ENCODE results near the gene AMBP.

AMBP gene

GRCh38 chr9:114065304-114065703 is 12.8 kb downstream of the AMBP start:
- Histone ChIP-seq H4K20me1 (ENCODE audit: control insufficient read depth, insufficient read depth, low read depth, low read length) (no peaks in the 10 kb centered on the region), H3K27me3 (ENCODE audit: control insufficient read depth, low read length) (peaks cover 4% of the 10 kb centered on the region; the same call in 1 of the 2 replicates), H3K4me1 (ENCODE audit: control insufficient read depth, low read length) (no peaks in the 10 kb centered on the region), H3F3A (ENCODE audit: control insufficient read depth, insufficient read depth) (no peaks in the 10 kb centered on the region), H3K36me3 (ENCODE audit: control insufficient read depth, low read length) (no peaks in the 10 kb centered on the region), H3K9me2 (replicated peaks; ENCODE audit: control insufficient read depth, low read length) (no peaks in the 10 kb centered on the region), H3K4me2 (ENCODE audit: low read length) (no peak overlapping the region), H3K27ac (ENCODE audit: low read depth, low read length) (no peak overlapping the region), H3K9me3 (ENCODE audit: control insufficient read depth, insufficient read depth, low read length) (no peaks in the 10 kb centered on the region), H3K4me3 (ENCODE audit: low read length) (no peak overlapping the region), H3K79me2 (ENCODE audit: control insufficient read depth, low read length) (no peaks in the 10 kb centered on the region)
- TF ChIP-seq CTCF (IDR thresholded peaks at IDR 0.05; ENCODE audit: low read depth, low read length, poor library complexity, severe bottlenecking): no peak
- TF ChIP-seq EZH2phosphoT487 (IDR thresholded peaks at IDR 0.05; ENCODE audit: borderline replicate concordance, low read length): no peak

GRCh38 chr9:114061830-114062474 is 16.1 kb downstream of the AMBP start:
- Histone ChIP-seq H3K9me2 (replicated peaks; ENCODE audit: control insufficient read depth, low read length) (no peaks in the 10 kb centered on the region), H4K20me1 (ENCODE audit: control insufficient read depth, insufficient read depth, low read depth, low read length) (no peaks in the 10 kb centered on the region), H3K4me1 (ENCODE audit: control insufficient read depth, low read length) (no peaks in the 10 kb centered on the region), H3K4me3 (ENCODE audit: low read length) (no peak overlapping the region), H3F3A (ENCODE audit: control insufficient read depth, insufficient read depth) (no peaks in the 10 kb centered on the region), H3K79me2 (ENCODE audit: control insufficient read depth, low read length) (no peaks in the 10 kb centered on the region), H3K9me3 (ENCODE audit: control insufficient read depth, insufficient read depth, low read length) (no peaks in the 10 kb centered on the region), H3K4me2 (ENCODE audit: low read length) (no peak overlapping the region), H3K27me3 (ENCODE audit: control insufficient read depth, low read length) (peaks cover 4% of the 10 kb centered on the region; the same call in 1 of the 2 replicates), H3K36me3 (ENCODE audit: control insufficient read depth, low read length) (no peaks in the 10 kb centered on the region), H3K27ac (ENCODE audit: low read depth, low read length) (no peak overlapping the region)
- TF ChIP-seq CTCF (IDR thresholded peaks at IDR 0.05; ENCODE audit: low read depth, low read length, poor library complexity, severe bottlenecking) (no peak), EZH2phosphoT487 (IDR thresholded peaks at IDR 0.05; ENCODE audit: borderline replicate concordance, low read length) (no peak)

DNA sequence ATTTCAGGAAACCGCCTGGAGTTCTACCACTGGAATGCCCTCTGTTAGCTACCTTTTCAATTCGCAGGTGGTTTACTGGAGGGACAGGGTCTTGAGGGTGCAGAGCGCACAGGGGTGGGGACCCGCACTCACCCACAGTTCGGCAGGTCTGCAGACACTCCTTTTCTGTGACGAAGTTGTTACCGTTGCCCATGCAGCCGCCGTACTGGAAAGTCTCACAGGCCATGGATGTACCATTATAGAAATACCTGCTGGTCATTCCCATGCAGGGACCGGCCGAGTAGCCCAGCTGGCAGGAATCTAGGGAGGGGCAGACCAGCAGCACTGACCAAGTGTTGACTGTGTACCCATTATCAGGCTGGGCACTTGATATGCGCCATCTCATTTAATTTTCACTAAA is 16.8 kb downstream of the AMBP start:
- no peaks in the 10 kb centered on the region for H3K9me2 ChIP-seq (replicated peaks; ENCODE audit: control insufficient read depth, low read length)
- TF ChIP-seq CTCF (IDR thresholded peaks at IDR 0.05; ENCODE audit: low read depth, low read length, poor library complexity, severe bottlenecking): no peak
- no peak for TF ChIP-seq EZH2phosphoT487 (IDR thresholded peaks at IDR 0.05; ENCODE audit: borderline replicate concordance, low read length)
- no peak overlapping the region for H3K27ac ChIP-seq (ENCODE audit: low read depth, low read length)
- H3K79me2 ChIP-seq (ENCODE audit: control insufficient read depth, low read length): no peaks in the 10 kb centered on the region
- no peaks in the 10 kb centered on the region for H4K20me1 ChIP-seq (ENCODE audit: control insufficient read depth, insufficient read depth, low read depth, low read length)
- H3K9me3 ChIP-seq (ENCODE audit: control insufficient read depth, insufficient read depth, low read length): no peaks in the 10 kb centered on the region
- H3K4me1 ChIP-seq (ENCODE audit: control insufficient read depth, low read length): no peaks in the 10 kb centered on the region
- no peak overlapping the region for H3K4me2 ChIP-seq (ENCODE audit: low read length)
- H3K4me3 ChIP-seq (ENCODE audit: low read length): no peak overlapping the region
- no peaks in the 10 kb centered on the region for H3F3A ChIP-seq (ENCODE audit: control insufficient read depth, insufficient read depth)
- peaks cover 4% of the 10 kb centered on the region; the same call in 1 of the 2 replicates for H3K27me3 ChIP-seq (ENCODE audit: control insufficient read depth, low read length)
- no peaks in the 10 kb centered on the region for H3K36me3 ChIP-seq (ENCODE audit: control insufficient read depth, low read length)

Measured in DOHH2 (cell line).